PFSK-1 (cell line): Measurements from ENCODE around the gene SLC6A6.

ENCODE experiments used
- FOXP2 ChIP-seq: optimal IDR thresholded peaks from 2 replicates; pipeline ENCODE3; 2011; ENCODE audit warnings: borderline replicate concordance, control low read depth, inconsistent platforms; ENCODE audit not compliant: insufficient read depth; ENCODE audit errors: extremely low read length, extremely low read depth
- POLR2AphosphoS5 ChIP-seq: IDR thresholded peaks from 2 replicates; pipeline ENCODE4 v1.6.1; 2012; ENCODE audit warnings: low read depth, mild to moderate bottlenecking, control low read depth, low read length, moderate library complexity
- SIN3A ChIP-seq: IDR thresholded peaks from 2 replicates; pipeline ENCODE4 v1.6.1; 2012; ENCODE audit warnings: mild to moderate bottlenecking, low read length, moderate library complexity, borderline replicate concordance; ENCODE audit not compliant: insufficient read depth
- TAF1 ChIP-seq: IDR thresholded peaks from 2 replicates; pipeline ENCODE4 v1.6.1; 2012; ENCODE audit warnings: low read length, control low read depth, borderline replicate concordance; ENCODE audit not compliant: insufficient read depth
- TF ChIP-seq, protein P1 (sequence below), 2 experiments: IDR thresholded peaks; 2 replicates each; pipeline versions ENCODE4 v1.6.1 to v1.8.0; 2011 to 2012; ENCODE audit warnings: low read depth in 2 of 2, low read length in 2 of 2, control low read depth in 1 of 2, inconsistent platforms in 1 of 2, mild to moderate bottlenecking in 1 of 2, moderate library complexity in 1 of 2; ENCODE audit not compliant: insufficient read depth in 1 of 2

Gene SLC6A6

DNA sequence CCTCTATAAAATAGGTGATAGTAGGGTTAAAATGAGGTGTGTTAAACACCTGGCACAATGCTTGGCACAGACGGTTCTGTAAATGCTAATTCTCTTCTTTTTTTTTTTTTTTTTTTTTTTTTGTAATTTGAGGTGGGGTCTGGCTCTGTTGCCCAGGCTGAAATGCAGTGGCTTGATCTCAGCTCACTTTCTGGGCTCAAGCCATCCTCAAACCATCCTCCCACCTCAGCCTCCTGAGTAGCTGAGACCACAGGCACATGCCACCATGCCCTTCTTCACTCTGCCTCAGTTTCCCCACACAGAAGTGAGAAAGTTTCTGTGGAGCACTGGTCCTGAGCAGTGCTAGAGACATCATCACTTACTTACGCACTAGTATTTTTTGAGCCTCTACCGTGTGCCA, 57.4 kb downstream of the SLC6A6 start:
- no peak for TF ChIP-seq POLR2AphosphoS5

DNA sequence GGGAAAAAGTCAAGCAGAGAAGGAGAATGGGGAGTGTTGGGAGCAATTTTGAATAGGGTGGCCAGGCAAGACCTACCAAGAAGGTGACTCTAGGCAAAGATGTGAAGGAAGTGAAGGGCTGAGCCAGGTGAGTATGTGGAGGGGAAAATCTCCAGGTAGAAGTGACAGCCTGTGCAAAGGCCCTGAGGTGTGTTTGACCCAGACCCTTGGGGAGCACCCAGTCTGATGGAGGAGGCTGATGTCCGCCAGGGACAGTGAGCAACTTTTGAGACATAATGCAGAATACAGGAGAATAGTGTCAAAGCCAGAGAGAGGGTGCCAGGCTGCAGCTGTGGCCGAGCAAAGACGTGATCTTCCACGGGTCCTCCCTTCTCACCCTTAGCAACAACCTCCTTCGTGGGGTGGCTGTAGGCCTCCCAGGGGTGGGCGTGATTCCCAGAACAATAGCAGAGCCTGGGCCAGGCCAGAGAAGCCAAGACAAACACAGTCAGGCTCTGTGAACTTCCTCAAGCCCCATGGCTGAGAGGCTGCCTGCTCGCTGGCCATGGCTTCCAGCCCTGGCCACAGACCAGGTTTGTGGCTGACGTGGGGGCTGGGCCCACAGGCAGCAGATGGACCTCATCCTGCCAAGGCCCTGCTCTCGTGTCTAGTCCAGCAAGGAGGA, 58.1 kb downstream of the SLC6A6 start:
- no peak for TF ChIP-seq FOXP2
- TF ChIP-seq SIN3A, result no peak
- no peak for TF ChIP-seq POLR2AphosphoS5
- TF ChIP-seq TAF1, result no peak
- TF ChIP-seq, protein P1, sequence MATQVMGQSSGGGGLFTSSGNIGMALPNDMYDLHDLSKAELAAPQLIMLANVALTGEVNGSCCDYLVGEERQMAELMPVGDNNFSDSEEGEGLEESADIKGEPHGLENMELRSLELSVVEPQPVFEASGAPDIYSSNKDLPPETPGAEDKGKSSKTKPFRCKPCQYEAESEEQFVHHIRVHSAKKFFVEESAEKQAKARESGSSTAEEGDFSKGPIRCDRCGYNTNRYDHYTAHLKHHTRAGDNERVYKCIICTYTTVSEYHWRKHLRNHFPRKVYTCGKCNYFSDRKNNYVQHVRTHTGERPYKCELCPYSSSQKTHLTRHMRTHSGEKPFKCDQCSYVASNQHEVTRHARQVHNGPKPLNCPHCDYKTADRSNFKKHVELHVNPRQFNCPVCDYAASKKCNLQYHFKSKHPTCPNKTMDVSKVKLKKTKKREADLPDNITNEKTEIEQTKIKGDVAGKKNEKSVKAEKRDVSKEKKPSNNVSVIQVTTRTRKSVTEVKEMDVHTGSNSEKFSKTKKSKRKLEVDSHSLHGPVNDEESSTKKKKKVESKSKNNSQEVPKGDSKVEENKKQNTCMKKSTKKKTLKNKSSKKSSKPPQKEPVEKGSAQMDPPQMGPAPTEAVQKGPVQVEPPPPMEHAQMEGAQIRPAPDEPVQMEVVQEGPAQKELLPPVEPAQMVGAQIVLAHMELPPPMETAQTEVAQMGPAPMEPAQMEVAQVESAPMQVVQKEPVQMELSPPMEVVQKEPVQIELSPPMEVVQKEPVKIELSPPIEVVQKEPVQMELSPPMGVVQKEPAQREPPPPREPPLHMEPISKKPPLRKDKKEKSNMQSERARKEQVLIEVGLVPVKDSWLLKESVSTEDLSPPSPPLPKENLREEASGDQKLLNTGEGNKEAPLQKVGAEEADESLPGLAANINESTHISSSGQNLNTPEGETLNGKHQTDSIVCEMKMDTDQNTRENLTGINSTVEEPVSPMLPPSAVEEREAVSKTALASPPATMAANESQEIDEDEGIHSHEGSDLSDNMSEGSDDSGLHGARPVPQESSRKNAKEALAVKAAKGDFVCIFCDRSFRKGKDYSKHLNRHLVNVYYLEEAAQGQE (IDR thresholded peaks at IDR 0.05; ENCODE audit: insufficient read depth in 1 of 2, low read depth in 2 of 2, low read length in 2 of 2), result 0 out of 4 replicates have a peak, but pooled peaks of 1 of the 2 experiments have one; percentile 42

DNA sequence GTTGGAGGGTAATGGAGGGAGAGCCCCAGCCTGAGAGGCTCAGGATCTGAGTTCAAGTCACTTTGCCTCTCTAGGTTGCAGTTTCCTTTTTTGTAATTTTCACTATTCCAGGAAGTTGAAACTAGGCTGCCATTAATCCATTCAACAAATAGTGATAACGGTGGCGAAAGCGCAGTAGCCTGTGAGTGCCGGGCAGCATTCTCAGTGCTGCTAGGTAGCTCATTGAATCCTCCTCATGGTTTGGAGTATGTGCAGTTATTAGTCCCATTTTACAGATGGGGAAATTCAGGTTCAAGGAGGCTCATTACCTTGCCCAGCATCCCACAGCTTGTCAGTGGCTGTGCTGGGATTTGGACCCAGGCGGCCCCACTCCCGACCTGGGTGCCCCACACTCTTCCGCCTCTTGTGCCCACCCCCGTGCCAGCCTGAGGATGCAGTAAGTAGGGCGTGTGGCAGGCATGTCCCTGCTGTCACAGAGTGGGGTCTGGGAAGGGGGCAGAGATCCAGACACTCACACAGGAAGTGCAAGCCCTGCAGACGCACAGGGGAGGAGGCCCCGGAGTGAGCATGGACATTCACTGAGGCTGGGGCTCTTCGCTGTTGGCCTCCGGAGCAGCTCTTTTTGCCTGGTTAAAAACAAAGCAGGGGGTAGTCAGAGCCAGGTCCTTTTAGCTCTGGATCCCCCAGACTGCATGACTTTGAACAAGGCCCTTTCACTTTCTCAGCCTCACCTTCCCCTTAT, 58.8 kb downstream of the SLC6A6 start:
- TF ChIP-seq, protein P1 (IDR thresholded peaks at IDR 0.05; ENCODE audit: insufficient read depth in 1 of 2, low read depth in 2 of 2, low read length in 2 of 2), result no peak
- TF ChIP-seq TAF1 (no peak), SIN3A (no peak), FOXP2 (no peak), POLR2AphosphoS5 (no peak)

DNA sequence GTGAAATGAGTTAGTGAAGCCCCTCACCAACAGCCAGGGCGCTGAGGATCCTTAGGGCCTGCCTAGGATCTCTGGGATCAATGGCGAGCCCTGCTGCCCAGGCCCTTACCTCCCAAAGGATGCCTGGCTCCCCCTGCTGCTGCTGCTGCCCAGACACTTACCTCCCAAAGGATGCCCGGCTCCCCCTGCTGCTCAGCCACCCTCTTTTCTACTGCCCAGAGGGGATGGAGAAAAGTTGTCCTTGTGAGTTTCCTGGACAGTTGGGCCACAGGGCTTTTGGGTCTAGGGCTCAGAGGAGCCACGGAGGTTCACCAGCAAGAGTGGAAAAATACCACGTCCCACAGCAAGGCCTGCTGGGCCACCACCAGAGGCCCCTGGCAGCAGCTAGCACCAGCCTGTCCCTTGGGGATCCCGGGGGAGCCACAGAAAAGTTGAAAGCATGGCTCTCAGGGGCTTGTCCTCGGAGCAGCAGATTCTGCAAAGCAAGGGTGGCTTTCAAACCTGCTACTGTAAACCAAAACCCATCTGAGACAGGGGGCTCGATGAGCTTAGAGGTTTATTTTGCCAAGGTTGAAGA, 59.4 kb downstream of the SLC6A6 start:
- TF ChIP-seq, protein P1 (IDR thresholded peaks at IDR 0.05; ENCODE audit: insufficient read depth in 1 of 2, low read depth in 2 of 2, low read length in 2 of 2), result no peak
- TF ChIP-seq SIN3A (no peak), TAF1 (no peak), POLR2AphosphoS5 (no peak), FOXP2 (no peak)

DNA sequence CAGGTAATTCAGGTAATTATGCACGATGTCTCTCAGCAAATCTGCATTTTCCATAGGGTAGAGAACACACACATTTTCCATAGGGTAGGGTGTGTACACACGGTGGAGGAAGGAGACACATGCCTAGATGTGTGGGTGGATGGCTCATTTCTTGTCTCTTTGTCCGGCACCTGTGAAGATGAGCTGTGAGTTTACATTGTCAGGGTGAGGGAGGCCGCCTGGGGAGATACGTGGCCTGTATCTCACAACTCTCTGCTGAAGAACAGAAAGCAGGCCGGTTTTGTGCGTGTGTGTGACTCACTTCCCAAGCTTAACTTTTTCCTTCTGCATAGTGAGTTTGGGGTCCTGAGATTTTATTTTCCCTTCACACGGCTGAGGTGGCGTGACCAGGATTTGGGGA, 60.3 kb downstream of the SLC6A6 start:
- TF ChIP-seq, protein P1 (IDR thresholded peaks at IDR 0.05; ENCODE audit: insufficient read depth in 1 of 2, low read depth in 2 of 2, low read length in 2 of 2), result no peak
- TF ChIP-seq TAF1 (no peak), FOXP2 (no peak), SIN3A (no peak), POLR2AphosphoS5 (no peak)
